Left lung (tissue), 10 donors: ENCODE data around the gene ALX4. TPM values are rescaled to one million over a fixed set of nuclear protein-coding genes. Genes with fewer than 3 reads are reported as not detected.

Source experiments
- ATAC-seq: fragments of 200-7000 bp; cut with Tn5 transposase; one replicate; pipeline ENCODE4 v1.9.1; 2020; ENCODE audit warnings: moderate library complexity
- DNase-seq, 4 donors: peaks; one replicate each; pipeline ENCODE4 v3.0.0-alpha.2; 2013 to 2020
- H3K27ac ChIP-seq, 2 donors: fragments of 200-600 bp; sonication (generic) in 1 of 2; one replicate each; pipeline versions ENCODE4 v1.5.0 to v1.8.0; 2020 to 2021
- H3K27me3 ChIP-seq, 2 donors: fragments of 200-600 bp; sonication (generic) in 1 of 2; one replicate each; pipeline versions ENCODE4 v1.5.0 to v1.8.0; 2020 to 2021
- H3K36me3 ChIP-seq, 2 donors: fragments of 200-600 bp; sonication (generic) in 1 of 2; one replicate each; pipeline versions ENCODE4 v1.5.0 to v1.8.0; 2020 to 2021
- H3K4me1 ChIP-seq, 2 donors: fragments of 200-600 bp; one replicate each; pipeline ENCODE4 v1.8.0; 2021
- H3K4me3 ChIP-seq, 2 donors: fragments of 200-600 bp; sonication (generic) in 1 of 2; one replicate each; pipeline versions ENCODE4 v1.5.0 to v1.8.0; 2020 to 2021; ENCODE audit warnings: mild to moderate bottlenecking in 1 of 2
- H3K9me3 ChIP-seq, 2 donors: fragments of 200-600 bp; sonication (generic) in 1 of 2; one replicate each; pipeline versions ENCODE4 v1.5.0 to v1.8.0; 2020 to 2021
- CTCF ChIP-seq, 2 donors: fragments of 200-600 bp; sonication (generic) in 1 of 2; IDR thresholded peaks; one replicate each; pipeline versions ENCODE4 v1.5.0 to v1.8.0; 2021; ENCODE audit warnings: antibody characterized with exemption in 2 of 2
- intact Hi-C, 2 donors: fragments of 100-400 bp; cut with DNase I; formaldehyde crosslinking; loops; one replicate each; pipeline versions ENCODE4 v1.11.2 to v1.14.2; 2022
- polyA plus RNA-seq, 6 donors: library from polyadenylated mRNA; unstranded; fragments of 120-200 nt; gene quantifications; one replicate each; pipeline ENCODE4 v1.2.1, GENCODE V29; 2013; ENCODE audit not compliant: insufficient read length in 6 of 6
- total RNA-seq, 2 donors: library from RNA; stranded (reverse); fragmentation: NEBNext Ultra II Directional; extraction: Animal tissue kit (Norgen Biotek cat#: 25700); gene quantifications; one replicate each; pipeline ENCODE4 v1.2.1, GENCODE V29; 2021
- donor health status: DM: no; HTN: yes; CAD: no.
- donor health status: DM: no; HTN: no; CAD: no.

Gene ALX4
- total and polyA plus RNA-seq, 8 donors: 0.07 to 0.13 (median 0.10) TPM; not detected in 2

- H3K4me1 ChIP-seq: peaks cover 0 to 26% of the 10 kb centered on the region in 2 donors
- H3K27ac ChIP-seq: no peak overlapping the region
- ATAC-seq (no peak), DNase-seq (no peak)
- H3K36me3 ChIP-seq: no peaks in the 10 kb centered on the region
- H3K4me3 ChIP-seq: no peak overlapping the region
- intact Hi-C loops: no loop called here
- TF ChIP-seq CTCF (IDR thresholded peaks at IDR 0.05): no peak
- peaks cover 44 to 83% of the 10 kb centered on the region in 2 donors for H3K27me3 ChIP-seq
- H3K9me3 ChIP-seq: no peaks in the 10 kb centered on the region
Measured at GRCh38 chr11:44301564-44302271, 8.2 kb downstream of the ALX4 start.

GRCh38 chr11:44300844-44301563 lies 8.9 kb downstream of the ALX4 start:
- Histone ChIP-seq H3K36me3 (no peaks in the 10 kb centered on the region), H3K4me1 (peaks cover 0 to 20% of the 10 kb centered on the region in 2 donors), H3K27me3 (peaks cover 37 to 76% of the 10 kb centered on the region in 2 donors), H3K4me3 (no peak overlapping the region), H3K9me3 (no peaks in the 10 kb centered on the region), H3K27ac (no peak overlapping the region)
- intact Hi-C loops: no loop called here
- no peak for TF ChIP-seq CTCF (IDR thresholded peaks at IDR 0.05)
- ATAC-seq (no peak), DNase-seq (no peak)

GRCh38 chr11:44298862-44299261 lies 11.1 kb downstream of the ALX4 start:
- DNase-seq: no peak
- no peak for TF ChIP-seq CTCF (IDR thresholded peaks at IDR 0.05)
- intact Hi-C loops: no loop called here

DNA sequence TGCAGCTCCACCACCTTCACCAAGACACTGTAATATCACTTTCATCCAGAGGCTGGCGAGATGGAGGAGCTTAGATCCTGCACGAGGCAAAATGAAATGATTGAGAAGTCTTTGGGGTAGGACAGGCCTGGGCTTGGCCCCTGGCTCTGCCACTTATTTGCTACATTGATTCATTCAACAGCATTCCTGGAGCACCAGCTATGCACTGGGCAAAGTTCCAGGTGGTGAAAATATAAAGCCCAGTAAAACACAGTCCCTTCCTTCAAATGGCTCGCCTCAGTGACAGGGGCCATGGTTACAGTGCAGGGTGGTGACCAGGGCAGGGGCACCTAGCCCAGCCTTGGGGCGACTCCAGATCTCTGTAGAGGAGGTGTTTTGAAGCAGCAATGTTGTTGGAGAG lies 19.7 kb downstream of the ALX4 start:
- H3K27me3 ChIP-seq: peaks cover 0 to 7% of the 10 kb centered on the region in 2 donors
- H3K36me3 ChIP-seq: no peaks in the 10 kb centered on the region
- H3K4me3 ChIP-seq: no peak overlapping the region
- ATAC-seq (no peak), DNase-seq (no peak)
- no peak for TF ChIP-seq CTCF (IDR thresholded peaks at IDR 0.05)
- intact Hi-C loops: no loop called here
- H3K27ac ChIP-seq: no peak overlapping the region
- H3K9me3 ChIP-seq: no peaks in the 10 kb centered on the region
- no peaks in the 10 kb centered on the region for H3K4me1 ChIP-seq

More at GRCh38 chr11:44298862-44299261, 11.1 kb downstream of the ALX4 start:
- H3K4me1 ChIP-seq: no peaks in the 10 kb centered on the region
- ATAC-seq: no peak
- no peak overlapping the region for H3K27ac ChIP-seq
- peaks cover 15 to 61% of the 10 kb centered on the region in 2 donors for H3K27me3 ChIP-seq
- no peaks in the 10 kb centered on the region for H3K9me3 ChIP-seq
- no peaks in the 10 kb centered on the region for H3K36me3 ChIP-seq
- no peak overlapping the region for H3K4me3 ChIP-seq

- Histone ChIP-seq H3K9me3 (no peaks in the 10 kb centered on the region), H3K4me1 (no peaks in the 10 kb centered on the region), H3K36me3 (no peaks in the 10 kb centered on the region), H3K4me3 (no peak overlapping the region), H3K27me3 (no peaks in the 10 kb centered on the region), H3K27ac (no peak overlapping the region)
- intact Hi-C loops: loop anchor here in 1 of 2 donors (5.0 kb wide), 1 partner anchor 249 kb away; no protein-coding TSS in a partner anchor
- ATAC-seq: no peak
- DNase-seq: no peak
- no peak for TF ChIP-seq CTCF (IDR thresholded peaks at IDR 0.05)
Measured at GRCh38 chr11:44288133-44288526, 21.8 kb downstream of the ALX4 start.
